ENCODE results near the gene FANCC. TPM values are rescaled to one million over a fixed set of nuclear protein-coding genes. Genes with fewer than 3 reads are reported as not detected.

Gene FANCC
- total and polyA plus RNA-seq, 2 of the 4 experiments (the other 2 are of a cell fraction): 4.7 to 6.3 TPM

DNA sequence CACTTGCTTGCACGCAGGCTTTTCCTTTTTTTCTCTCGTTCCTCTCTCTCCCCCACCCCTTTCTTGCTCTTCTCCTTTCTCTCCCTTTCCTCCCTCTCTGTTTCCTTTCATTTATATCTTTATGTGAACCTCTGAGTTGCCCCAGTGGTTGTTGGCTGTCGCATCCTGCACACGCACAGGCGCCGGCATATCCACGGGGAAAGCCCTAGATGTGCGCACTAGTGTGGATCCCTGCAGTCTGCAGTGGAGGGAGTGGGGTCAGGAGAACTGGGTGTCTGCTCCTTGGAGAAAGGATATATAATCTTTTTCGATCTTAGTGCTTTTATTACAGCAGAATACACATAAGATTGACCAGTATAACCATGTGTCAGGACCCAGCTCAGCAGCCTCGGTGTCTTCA lies 223.5 kb downstream of the FANCC start:
- TF ChIP-seq POLR2A (IDR thresholded peaks at IDR 0.05; ENCODE audit: low read depth, low read length) (no peak), RCOR1 (IDR thresholded peaks at IDR 0.05; ENCODE audit: insufficient replicate concordance, low read length) (no peak), MAZ (IDR thresholded peaks at IDR 0.05; ENCODE audit: borderline replicate concordance, low read depth, low read length) (no peak)
- H3K23ac ChIP-seq (ENCODE audit: low read depth, low read length): no peak overlapping the region
- ATAC-seq (ENCODE audit: low read depth) (no peak), DNase-seq (no peak)
- no peak overlapping the region for H2BK5ac ChIP-seq (ENCODE audit: low read depth, low read length, poor library complexity, severe bottlenecking)
- H3K18ac ChIP-seq (ENCODE audit: low read depth, low read length): no peak overlapping the region
- no peak overlapping the region for H3K9ac ChIP-seq (ENCODE audit: low read depth, low read length)
- no peak overlapping the region for H4K91ac ChIP-seq (ENCODE audit: insufficient read depth, low read depth, low read length)
- H2AK9ac ChIP-seq (replicated peaks; ENCODE audit: low read depth, low read length, poor library complexity): no peak overlapping the region
- no peak overlapping the region for H3K56ac ChIP-seq (ENCODE audit: extremely low read depth, insufficient read depth, low read length)
- H4K5ac ChIP-seq (ENCODE audit: low read depth, low read length): no peak overlapping the region
- H3K14ac ChIP-seq (replicated peaks; ENCODE audit: low read depth, low read length): no peak overlapping the region
- H3K4me3 ChIP-seq (ENCODE audit: insufficient read depth, low read depth, low read length): no peak overlapping the region
- intact Hi-C loops (cut with micrococcal nuclease) (no loop called here), dilution Hi-C loops (cut with HindIII; ENCODE audit: low sequenced_read_pairs, unreplicated experiment) (no loop called here), in situ Hi-C loops (cut with MboI; ENCODE audit: low sequenced_read_pairs) (no loop called here)
- 85% methylated on average over 5 of the region's 10 CpGs; no CpG with 5 or more reads in 1 of the 2 experiments for WGBS, 2 experiments (ENCODE audit: extremely low coverage in 2 of 2, insufficient read length in 1 of 2)
- no peak overlapping the region for H2BK20ac ChIP-seq (ENCODE audit: low read depth, low read length)
- no peaks in the 10 kb centered on the region for H3K9me3 ChIP-seq (ENCODE audit: control insufficient read depth, insufficient read depth, low read length)
- no peak overlapping the region for H2AFZ ChIP-seq (replicated peaks; ENCODE audit: low read length, poor library complexity)
- no TSS peak for BruUV-seq (replicated peaks)
- H3K4ac ChIP-seq (ENCODE audit: low read depth, low read length): no peak overlapping the region
- no peak overlapping the region for H2BK120ac ChIP-seq (ENCODE audit: low read depth, low read length)
- ChIA-PET POLR2A (ENCODE audit: unreplicated experiment) (no interaction called here), CTCF (no interaction called here)
- H3K9me1 ChIP-seq (ENCODE audit: insufficient read depth, low read length): peaks cover 32% of the 10 kb centered on the region; the same call in 1 of the 2 replicates
- no peak overlapping the region for H4K8ac ChIP-seq (ENCODE audit: low read depth in 2 of 2, low read length in 2 of 2)
- peaks cover 21% of the 10 kb centered on the region for H3K36me3 ChIP-seq (ENCODE audit: control insufficient read depth, insufficient read depth, low read length)
- H3K27me3 ChIP-seq (ENCODE audit: control insufficient read depth, insufficient read depth, low read length): no peaks in the 10 kb centered on the region
- no peak overlapping the region for H3K4me2 ChIP-seq (ENCODE audit: low read depth, low read length)
- peaks cover 14% of the 10 kb centered on the region for H4K20me1 ChIP-seq (ENCODE audit: insufficient read depth, low read length)
- H2BK15ac ChIP-seq (ENCODE audit: low read depth, low read length): no peak overlapping the region
- no peak overlapping the region for H2AK5ac ChIP-seq (ENCODE audit: low read depth, low read length)
- H3K27ac ChIP-seq (ENCODE audit: insufficient read depth, low read length): no peak overlapping the region
- H3K79me1 ChIP-seq (ENCODE audit: low read depth in 1 of 2, low read length in 2 of 2): peaks cover 8 to 53% of the 10 kb centered on the region in 2 experiments; a peak in 3 of 4 replicates
- H3K4me1 ChIP-seq (ENCODE audit: control insufficient read depth, insufficient read depth, low read length): peaks cover 31% of the 10 kb centered on the region

All from IMR-90 (cell line).